Frontal cortex (tissue), 4 donors: ENCODE measurements around the gene KRT33B. TPM values are rescaled to one million over a fixed set of nuclear protein-coding genes. Genes with fewer than 3 reads are reported as not detected.
"Not testable (repeated sequence)": the region's sequence is repeated elsewhere in the genome, so short reads cannot be mapped to it uniquely, and the experiment has no call there.

ENCODE experiments used
- DNase-seq, 2 donors: peaks; one replicate each; pipeline ENCODE4 v3.0.0; 2012; ENCODE audit warnings: low spot score in 2 of 2
- FAIRE-seq: peaks from 2 replicates; lab custom pipeline; 2012; peaks lifted over from hg19 to GRCh38; lab: Jason Lieb, UNC
- total RNA-seq: library from RNA; depleted of rRNA; stranded (reverse); fragments of >200 nt; gene quantifications from one replicate; pipeline ENCODE4 v1.2.3, GENCODE V29; 2014
- donor health status: control.
- donor health status: control.
- donor health status: control.

The KRT33B gene
- total RNA-seq, 1 donor from 2014 or later: not detected

- DNase-seq: no peak
- FAIRE-seq: no peak
Observed at GRCh38 chr17:41394254-41394996, 24.8 kb upstream of the KRT33B start.

- DNase-seq (no peak), FAIRE-seq (no peak)
Observed at GRCh38 chr17:41393826-41394225, 24.2 kb upstream of the KRT33B start.

GRCh38 chr17:41393294-41393693, 23.7 kb upstream of the KRT33B start:
- no peak for FAIRE-seq

GRCh38 chr17:41392278-41392677, 22.7 kb upstream of the KRT33B start:
- DNase-seq (no peak), FAIRE-seq (no peak)

More at GRCh38 chr17:41393294-41393693, 23.7 kb upstream of the KRT33B start:
- no peak for DNase-seq

- no peak for DNase-seq
- no peak for FAIRE-seq
Observed at GRCh38 chr17:41391535-41391934, 21.9 kb upstream of the KRT33B start.

GRCh38 chr17:41390411-41390938, 20.9 kb upstream of the KRT33B start:
- DNase-seq (no peak), FAIRE-seq (no peak)

- DNase-seq: no peak
- FAIRE-seq: no peak
Observed at GRCh38 chr17:41387670-41388069, 18.1 kb upstream of the KRT33B start.

GRCh38 chr17:41386227-41386626, 16.6 kb upstream of the KRT33B start:
- FAIRE-seq (no peak), DNase-seq (no peak)

- FAIRE-seq: no peak
Observed at GRCh38 chr17:41383690-41384089, 14.1 kb upstream of the KRT33B start.

GRCh38 chr17:41382394-41382793, 12.8 kb upstream of the KRT33B start:
- FAIRE-seq: no peak

More at GRCh38 chr17:41383690-41384089, 14.1 kb upstream of the KRT33B start:
- no peak for DNase-seq

GRCh38 chr17:41381943-41382342, 12.3 kb upstream of the KRT33B start, which contains the start of gene KRT34:
Gene KRT34, minus strand, starts transcription at chr17:41382306. Its CDS starts 60 bp downstream, at chr17:41382246.
- DNase-seq, FAIRE-seq: not testable (repeated sequence)

More at GRCh38 chr17:41382394-41382793, 12.8 kb upstream of the KRT33B start:
- no peak for DNase-seq

- FAIRE-seq, DNase-seq: not testable (repeated sequence)
Observed at GRCh38 chr17:41380091-41380490, 10.5 kb upstream of the KRT33B start.

- DNase-seq (no peak), FAIRE-seq (no peak)
Observed at GRCh38 chr17:41377546-41377945, 7.9 kb upstream of the KRT33B start.

- DNase-seq (no peak), FAIRE-seq (no peak)
Observed at GRCh38 chr17:41369023-41369422, 590 bp downstream of the KRT33B start.

GRCh38 chr17:41367426-41368075, 2.1 kb downstream of the KRT33B start:
- FAIRE-seq (no peak), DNase-seq (no peak)

- no peak for DNase-seq
- no peak for FAIRE-seq
Observed at GRCh38 chr17:41366070-41366469, 3.5 kb downstream of the KRT33B start.

GRCh38 chr17:41363881-41364280, 5.7 kb downstream of the KRT33B start:
- no peak for FAIRE-seq
- no peak for DNase-seq

- no peak for FAIRE-seq
- DNase-seq: no peak
Observed at GRCh38 chr17:41360296-41360995, 9.2 kb downstream of the KRT33B start.

GRCh38 chr17:41354536-41354935, 15.1 kb downstream of the KRT33B start:
- DNase-seq (no peak), FAIRE-seq (no peak)

- DNase-seq (no peak), FAIRE-seq (no peak)
Observed at GRCh38 chr17:41352597-41353366, 16.8 kb downstream of the KRT33B start.
